ENCODE results near the gene ITGB5. TPM values are rescaled to one million over a fixed set of nuclear protein-coding genes. Genes with fewer than 3 reads are reported as not detected.

ITGB5 gene
- total RNA-seq, 1 donor from 2014 or later, result 501 TPM

GRCh38 chr3:124809039-124809438, 78.1 kb downstream of the ITGB5 start:
- Mint-ChIP-seq H3K4me1 (ENCODE audit: low read depth) (peaks cover 83% of the 10 kb centered on the region), H3K27me3 (ENCODE audit: low read depth) (no peaks in the 10 kb centered on the region), H3K9me3 (ENCODE audit: low read depth) (no peaks in the 10 kb centered on the region), H3K36me3 (ENCODE audit: low read depth) (peaks cover 11% of the 10 kb centered on the region), H3K27ac (ENCODE audit: unreplicated experiment) (peak overlapping the region; percentile 99), H3K4me3 (ENCODE audit: unreplicated experiment) (no peak overlapping the region)
- no peak for TF ChIP-seq CTCF (IDR thresholded peaks at IDR 0.05)
- no peak for DNase-seq (ENCODE audit: low spot score)

GRCh38 chr3:124805671-124806070, 81.5 kb downstream of the ITGB5 start:
- Mint-ChIP-seq H3K27ac (ENCODE audit: unreplicated experiment) (peak overlapping the region; percentile 32), H3K27me3 (ENCODE audit: low read depth) (no peaks in the 10 kb centered on the region), H3K4me1 (ENCODE audit: low read depth) (peaks cover 70% of the 10 kb centered on the region), H3K9me3 (ENCODE audit: low read depth) (no peaks in the 10 kb centered on the region), H3K36me3 (ENCODE audit: low read depth) (peaks cover 14% of the 10 kb centered on the region), H3K4me3 (ENCODE audit: unreplicated experiment) (no peak overlapping the region)
- TF ChIP-seq CTCF (IDR thresholded peaks at IDR 0.05), result no peak
- no peak for DNase-seq (ENCODE audit: low spot score)

- Mint-ChIP-seq H3K36me3 (ENCODE audit: low read depth) (peaks cover 14% of the 10 kb centered on the region), H3K27me3 (ENCODE audit: low read depth) (no peaks in the 10 kb centered on the region), H3K9me3 (ENCODE audit: low read depth) (no peaks in the 10 kb centered on the region), H3K27ac (ENCODE audit: unreplicated experiment) (no peak overlapping the region), H3K4me3 (ENCODE audit: unreplicated experiment) (no peak overlapping the region), H3K4me1 (ENCODE audit: low read depth) (peaks cover 70% of the 10 kb centered on the region)
- no peak for TF ChIP-seq CTCF (IDR thresholded peaks at IDR 0.05)
- DNase-seq (ENCODE audit: low spot score), result no peak
Observed at GRCh38 chr3:124804875-124805274, 82.3 kb downstream of the ITGB5 start.

GRCh38 chr3:124802702-124803101, 84.5 kb downstream of the ITGB5 start:
- no peak for DNase-seq (ENCODE audit: low spot score)
- H3K4me3 Mint-ChIP-seq (ENCODE audit: unreplicated experiment), result no peak overlapping the region
- no peaks in the 10 kb centered on the region for H3K9me3 Mint-ChIP-seq (ENCODE audit: low read depth)
- H3K36me3 Mint-ChIP-seq (ENCODE audit: low read depth), result peaks cover 11% of the 10 kb centered on the region
- peak overlapping the region; percentile 41 for H3K27ac Mint-ChIP-seq (ENCODE audit: unreplicated experiment)
- TF ChIP-seq CTCF (IDR thresholded peaks at IDR 0.05), result no peak
- peaks cover 59% of the 10 kb centered on the region for H3K4me1 Mint-ChIP-seq (ENCODE audit: low read depth)
- no peaks in the 10 kb centered on the region for H3K27me3 Mint-ChIP-seq (ENCODE audit: low read depth)

- Mint-ChIP-seq H3K27me3 (ENCODE audit: low read depth) (no peaks in the 10 kb centered on the region), H3K36me3 (ENCODE audit: low read depth) (peaks cover 14% of the 10 kb centered on the region), H3K27ac (ENCODE audit: unreplicated experiment) (peak overlapping the region; percentile 93), H3K4me3 (ENCODE audit: unreplicated experiment) (no peak overlapping the region), H3K4me1 (ENCODE audit: low read depth) (peaks cover 60% of the 10 kb centered on the region), H3K9me3 (ENCODE audit: low read depth) (no peaks in the 10 kb centered on the region)
- TF ChIP-seq CTCF (IDR thresholded peaks at IDR 0.05), result no peak
- DNase-seq (ENCODE audit: low spot score), result no peak
Observed at GRCh38 chr3:124802061-124802698, 85.0 kb downstream of the ITGB5 start.
